ENCODE data around the gene NFS1. TPM values are rescaled to one million over a fixed set of nuclear protein-coding genes. Genes with fewer than 3 reads are reported as not detected.

NFS1 gene
- polyA plus RNA-seq, 1 of the 3 experiments (the other 2 are of a cell fraction), result 75.6 TPM

- peaks cover 56 to 62% of the 10 kb centered on the region in 2 experiments for H3K36me3 ChIP-seq (replicated peaks in 1 of 2; ENCODE audit: control insufficient read depth in 1 of 2, insufficient read depth in 2 of 2, low read length in 1 of 2)
- peaks cover 98% of the 10 kb centered on the region for H4K20me1 ChIP-seq (ENCODE audit: insufficient read depth)
- POLR2A ChIA-PET, result interaction anchor here (0.6 to 1.3 kb wide), 2 partner anchors 33 to 292 kb away, joined by 3 to 4 read pairs; no protein-coding TSS in a partner anchor
These were observed 47.2 kb downstream of the NFS1 start for GRCh38 chr20:35651958-35652357.

GRCh38 chr20:35650632-35651031 is 48.5 kb downstream of the NFS1 start:
- peaks cover 98% of the 10 kb centered on the region for H4K20me1 ChIP-seq (ENCODE audit: insufficient read depth)
- TF ChIP-seq TEAD4 (IDR thresholded peaks at IDR 0.05; ENCODE audit: borderline replicate concordance, insufficient read depth) (no peak), EP300 (IDR thresholded peaks at IDR 0.05; ENCODE audit: borderline replicate concordance in 1 of 2, low read depth in 1 of 2, low read length in 1 of 2) (no peak), TCF12 (IDR thresholded peaks at IDR 0.05) (no peak), FOXJ3 (CRISPR knock-in tag; IDR thresholded peaks at IDR 0.05) (no peak), FOSL2 (IDR thresholded peaks at IDR 0.05; ENCODE audit: borderline replicate concordance, low read depth) (no peak), IRF3 (IDR thresholded peaks at IDR 0.05; ENCODE audit: low read depth, low read length) (no peak), ELF1 (IDR thresholded peaks at IDR 0.05) (no peak)
- H3K36me3 ChIP-seq (replicated peaks in 1 of 2; ENCODE audit: control insufficient read depth in 1 of 2, insufficient read depth in 2 of 2, low read length in 1 of 2), result peaks cover 53 to 56% of the 10 kb centered on the region in 2 experiments
- H3K27me3 ChIP-seq (ENCODE audit: insufficient read depth), result no peaks in the 10 kb centered on the region
- DNase-seq, result no peak
- H3K4me3 ChIP-seq (ENCODE audit: low read depth in 2 of 2, low read length in 1 of 2), result no peak overlapping the region
- H3K27ac ChIP-seq (ENCODE audit: low read depth in 2 of 2, low read length in 1 of 2), result no peak overlapping the region
- no peak overlapping the region for H3K9ac ChIP-seq
- ChIA-PET CTCF (no interaction called here), POLR2A (no interaction called here)
- WGBS (ENCODE audit: low lambda C conversion rate), result 93% methylated on average over 3 of the region's 3 CpGs
- peaks cover 3% of the 10 kb centered on the region in 2 experiments; a peak in 2 of 4 replicates for H3K4me1 ChIP-seq (ENCODE audit: control insufficient read depth in 1 of 2, insufficient read depth in 2 of 2, low read depth in 1 of 2, low read length in 1 of 2)
- peaks cover 100% of the 10 kb centered on the region for H3K79me2 ChIP-seq (ENCODE audit: insufficient read depth)
- no peaks in the 10 kb centered on the region for H3K9me2 ChIP-seq
- no peak overlapping the region for H3K4me2 ChIP-seq
- peaks cover 16% of the 10 kb centered on the region for H3F3A ChIP-seq (replicated peaks; ENCODE audit: insufficient read depth)
- no peaks in the 10 kb centered on the region for H3K9me3 ChIP-seq
- H2AFZ ChIP-seq (ENCODE audit: low read depth), result no peak overlapping the region

More at GRCh38 chr20:35651958-35652357, 47.2 kb downstream of the NFS1 start:
- Histone ChIP-seq H3K4me3 (ENCODE audit: low read depth in 2 of 2, low read length in 1 of 2) (no peak overlapping the region), H3F3A (replicated peaks; ENCODE audit: insufficient read depth) (peaks cover 24% of the 10 kb centered on the region), H3K4me1 (ENCODE audit: control insufficient read depth in 1 of 2, insufficient read depth in 2 of 2, low read depth in 1 of 2, low read length in 1 of 2) (peaks cover 3% of the 10 kb centered on the region in 2 experiments; a peak in 2 of 4 replicates), H3K9me2 (no peaks in the 10 kb centered on the region), H3K27me3 (ENCODE audit: insufficient read depth) (no peaks in the 10 kb centered on the region), H2AFZ (ENCODE audit: low read depth) (no peak overlapping the region), H3K4me2 (no peak overlapping the region), H3K79me2 (ENCODE audit: insufficient read depth) (peaks cover 100% of the 10 kb centered on the region), H3K9me3 (no peaks in the 10 kb centered on the region), H3K27ac (ENCODE audit: low read depth in 2 of 2, low read length in 1 of 2) (no peak overlapping the region), H3K9ac (no peak overlapping the region)
- CTCF ChIA-PET, result interaction anchor here (1.3 to 1.7 kb wide), 2 partner anchors 32 to 35 kb away, joined by 5 to 10 read pairs; no protein-coding TSS in a partner anchor
- DNase-seq, result no peak
- TF ChIP-seq MAX (IDR thresholded peaks at IDR 0.05; ENCODE audit: low read depth) (no peak), MEF2A (IDR thresholded peaks at IDR 0.05; ENCODE audit: borderline replicate concordance, low read depth) (no peak), SIN3A (IDR thresholded peaks at IDR 0.05; ENCODE audit: borderline replicate concordance, low read depth, low read length) (no peak), REST (IDR thresholded peaks at IDR 0.05; ENCODE audit: low read depth, low read length) (no peak), USF1 (IDR thresholded peaks at IDR 0.05; ENCODE audit: borderline replicate concordance, low read depth) (no peak)
